HT-29 (cell line): Measurements from ENCODE around the gene EIPR1. TPM values are rescaled to one million over a fixed set of nuclear protein-coding genes. Genes with fewer than 3 reads are reported as not detected.

Experiments used
- DNase-seq: peaks from one replicate; pipeline ENCODE4 v3.0.0-alpha.2; 2015; ENCODE audit warnings: low spot score
- total RNA-seq: library from RNA; depleted of rRNA; stranded (reverse); fragments of >200 nt; shearing (Covaris generic); gene quantifications from 2 replicates; pipeline ENCODE4 v1.2.3, GENCODE V29; 2014

EIPR1 gene
- total RNA-seq, 1 experiment from 2014 or later, result 82.2 TPM

DNA sequence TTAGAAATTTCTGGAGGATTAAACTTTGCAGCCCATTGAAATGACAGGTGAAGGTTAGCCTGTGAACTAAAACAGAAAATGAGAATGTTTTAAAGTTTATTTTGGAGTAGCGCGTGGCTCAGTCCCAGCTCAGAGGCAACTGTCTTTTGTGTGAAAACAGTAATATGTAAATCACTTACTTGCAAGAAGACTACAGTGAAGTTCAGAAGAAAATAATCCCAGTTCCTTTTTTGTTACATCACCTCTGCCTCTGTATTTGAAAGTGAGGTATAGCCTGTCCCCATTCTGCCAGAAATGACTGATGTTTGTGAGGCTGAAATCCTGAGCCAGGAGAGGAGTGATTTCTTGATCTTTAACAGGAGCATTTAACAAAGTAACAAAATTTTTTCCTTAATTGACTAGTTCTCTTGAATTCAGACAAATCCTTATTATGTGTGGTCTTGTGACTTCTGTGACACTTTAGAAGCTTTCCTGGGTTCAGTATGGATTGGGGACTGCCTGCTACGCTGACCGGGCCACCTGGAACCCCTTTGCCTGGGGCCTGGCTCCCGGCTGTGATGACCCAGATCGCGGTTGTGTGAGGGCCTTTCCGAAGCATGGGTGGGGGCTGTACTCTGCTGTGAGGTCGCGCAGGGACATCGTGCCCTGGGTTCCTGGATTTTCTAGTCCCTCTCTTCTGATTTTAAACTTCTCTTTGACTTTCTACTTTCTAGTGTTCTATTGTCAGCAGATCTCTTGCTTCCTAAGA lies 26.1 kb upstream of the EIPR1 start:
- DNase-seq, result no peak

GRCh38 chr2:3399829-3400228 lies 22.2 kb upstream of the EIPR1 start:
- no peak for DNase-seq

DNA sequence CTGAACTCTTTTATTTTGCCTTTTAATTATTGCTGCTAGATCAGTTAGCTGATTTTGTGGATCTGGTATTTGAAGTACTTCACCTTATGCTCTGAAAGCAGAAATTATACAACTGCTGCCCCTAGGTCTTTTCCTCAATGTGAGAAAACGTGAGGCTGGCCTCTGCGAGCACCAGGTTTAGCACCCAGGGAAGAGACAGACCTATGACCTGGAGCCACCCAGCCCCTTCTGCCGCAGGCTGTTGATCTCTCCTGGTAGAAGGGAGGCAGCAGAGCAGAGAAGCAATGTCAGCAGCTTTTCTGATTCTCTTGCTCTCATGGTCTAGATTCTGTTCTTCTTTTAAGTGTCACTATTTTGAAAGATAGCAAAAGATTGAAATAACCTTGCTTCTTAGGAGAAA lies 21.8 kb upstream of the EIPR1 start:
- no peak for DNase-seq

GRCh38 chr2:3398857-3399256 lies 21.2 kb upstream of the EIPR1 start:
- no peak for DNase-seq

GRCh38 chr2:3396920-3397559 lies 19.4 kb upstream of the EIPR1 start:
- no peak for DNase-seq

DNA sequence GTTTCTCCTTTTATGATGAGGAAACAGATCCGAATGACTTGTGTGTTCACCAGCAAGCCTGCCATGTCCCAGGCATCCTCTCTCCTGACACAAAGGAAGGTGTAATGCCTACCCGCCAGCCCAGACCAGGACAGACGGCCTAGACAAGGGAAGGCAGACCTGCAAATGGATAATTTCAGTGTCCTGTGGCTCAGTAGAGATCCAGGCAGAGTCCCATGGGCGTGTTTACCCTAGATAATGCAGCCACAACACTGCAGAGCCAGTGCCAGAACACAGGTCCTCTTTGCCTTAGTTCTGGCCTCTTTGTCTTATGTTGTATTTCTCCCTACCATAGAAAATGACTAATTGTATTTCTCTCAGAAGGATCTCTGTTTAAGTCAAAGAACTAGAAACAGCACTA lies 14.6 kb upstream of the EIPR1 start:
- no peak for DNase-seq

- DNase-seq, result no peak
Observed at GRCh38 chr2:3390041-3390440, 12.4 kb upstream of the EIPR1 start.

- no peak for DNase-seq
Observed at GRCh38 chr2:3389193-3389592, 11.6 kb upstream of the EIPR1 start.

DNA sequence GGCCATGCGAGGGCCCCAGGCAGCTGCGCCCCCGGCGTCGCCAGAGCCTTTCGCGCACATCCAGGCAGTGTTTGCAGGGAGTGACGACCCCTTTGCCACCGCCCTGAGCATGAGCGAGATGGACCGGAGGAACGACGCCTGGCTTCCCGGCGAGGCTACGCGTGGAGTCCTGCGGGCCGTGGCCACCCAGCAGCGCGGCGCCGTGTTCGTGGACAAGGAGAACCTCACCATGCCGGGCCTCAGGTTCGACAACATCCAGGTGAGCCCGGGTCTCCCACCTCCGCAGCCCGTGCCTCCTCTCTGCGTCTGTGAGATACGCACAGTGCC lies 10.8 kb upstream of the EIPR1 start:
- no peak for DNase-seq

DNA sequence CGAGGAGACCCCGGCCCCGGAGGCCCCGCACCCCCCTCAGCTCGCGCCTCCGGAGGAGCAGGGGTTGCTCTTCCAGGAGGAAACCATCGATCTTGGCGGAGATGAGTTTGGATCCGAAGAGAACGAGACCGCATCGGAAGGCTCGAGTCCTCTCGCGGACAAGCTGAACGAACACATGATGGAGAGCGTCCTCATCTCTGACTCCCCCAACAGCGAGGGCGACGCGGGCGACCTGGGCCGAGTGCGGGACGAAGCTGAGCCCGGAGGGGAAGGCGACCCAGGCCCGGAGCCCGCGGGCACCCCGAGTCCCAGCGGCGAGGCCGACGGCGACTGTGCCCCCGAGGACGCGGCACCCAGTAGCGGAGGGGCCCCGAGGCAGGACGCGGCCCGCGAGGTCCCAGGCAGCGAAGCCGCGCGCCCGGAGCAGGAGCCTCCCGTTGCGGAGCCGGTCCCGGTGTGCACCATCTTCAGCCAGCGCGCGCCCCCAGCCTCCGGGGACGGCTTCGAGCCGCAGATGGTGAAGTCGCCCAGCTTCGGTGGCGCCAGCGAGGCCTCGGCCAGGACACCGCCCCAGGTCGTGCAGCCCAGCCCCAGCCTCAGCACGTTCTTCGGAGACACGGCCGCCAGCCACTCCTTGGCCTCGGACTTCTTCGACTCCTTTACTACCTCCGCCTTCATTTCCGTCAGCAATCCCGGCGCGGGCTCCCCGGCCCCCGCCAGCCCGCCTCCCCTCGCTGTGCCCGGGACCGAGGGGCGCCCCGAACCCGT lies 10.2 kb upstream of the EIPR1 start:
- no peak for DNase-seq

DNA sequence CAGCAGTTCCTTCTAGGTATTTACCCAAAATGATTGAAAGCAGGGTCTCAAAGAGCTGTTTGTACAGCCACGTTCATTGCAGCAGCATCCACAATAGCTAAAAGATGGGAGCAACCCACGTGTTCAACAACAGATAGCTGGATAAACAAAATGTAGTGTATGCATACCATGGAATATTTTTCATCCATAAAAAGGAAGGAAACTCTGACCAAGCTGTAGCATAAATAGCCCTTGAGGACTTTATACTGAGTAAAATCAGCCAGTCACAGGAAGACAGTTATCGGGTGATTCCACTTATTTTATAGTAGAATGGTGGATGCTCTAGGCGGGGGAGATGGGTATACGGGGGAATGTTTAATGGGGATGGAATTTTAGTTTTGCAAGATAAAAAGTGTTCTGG lies 9.4 kb upstream of the EIPR1 start:
- DNase-seq, result no peak

DNA sequence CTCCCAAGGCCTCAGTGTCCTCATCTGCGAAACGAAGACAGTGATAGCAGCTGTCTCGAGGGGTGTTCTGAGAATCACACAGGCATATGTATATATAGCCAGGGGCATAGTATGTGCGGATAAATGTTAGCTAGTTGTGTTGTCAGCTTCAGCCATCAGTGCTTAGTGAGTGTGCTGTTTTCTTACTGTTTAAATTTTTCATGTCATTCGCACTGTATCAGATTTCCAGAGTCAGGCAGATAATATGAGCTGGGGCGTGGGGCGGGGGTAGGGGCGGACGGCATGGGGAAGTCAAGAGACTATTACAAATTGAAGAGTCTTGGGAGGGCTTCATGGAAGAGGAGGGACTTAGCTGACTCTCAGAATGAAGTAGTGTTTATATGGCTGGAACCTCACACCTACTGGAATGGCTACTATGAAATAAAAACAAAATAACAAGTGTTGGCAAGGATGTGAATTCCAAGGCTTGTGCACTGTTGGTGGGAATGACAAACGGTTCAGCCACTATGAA lies 8.9 kb upstream of the EIPR1 start:
- DNase-seq, result no peak

DNA sequence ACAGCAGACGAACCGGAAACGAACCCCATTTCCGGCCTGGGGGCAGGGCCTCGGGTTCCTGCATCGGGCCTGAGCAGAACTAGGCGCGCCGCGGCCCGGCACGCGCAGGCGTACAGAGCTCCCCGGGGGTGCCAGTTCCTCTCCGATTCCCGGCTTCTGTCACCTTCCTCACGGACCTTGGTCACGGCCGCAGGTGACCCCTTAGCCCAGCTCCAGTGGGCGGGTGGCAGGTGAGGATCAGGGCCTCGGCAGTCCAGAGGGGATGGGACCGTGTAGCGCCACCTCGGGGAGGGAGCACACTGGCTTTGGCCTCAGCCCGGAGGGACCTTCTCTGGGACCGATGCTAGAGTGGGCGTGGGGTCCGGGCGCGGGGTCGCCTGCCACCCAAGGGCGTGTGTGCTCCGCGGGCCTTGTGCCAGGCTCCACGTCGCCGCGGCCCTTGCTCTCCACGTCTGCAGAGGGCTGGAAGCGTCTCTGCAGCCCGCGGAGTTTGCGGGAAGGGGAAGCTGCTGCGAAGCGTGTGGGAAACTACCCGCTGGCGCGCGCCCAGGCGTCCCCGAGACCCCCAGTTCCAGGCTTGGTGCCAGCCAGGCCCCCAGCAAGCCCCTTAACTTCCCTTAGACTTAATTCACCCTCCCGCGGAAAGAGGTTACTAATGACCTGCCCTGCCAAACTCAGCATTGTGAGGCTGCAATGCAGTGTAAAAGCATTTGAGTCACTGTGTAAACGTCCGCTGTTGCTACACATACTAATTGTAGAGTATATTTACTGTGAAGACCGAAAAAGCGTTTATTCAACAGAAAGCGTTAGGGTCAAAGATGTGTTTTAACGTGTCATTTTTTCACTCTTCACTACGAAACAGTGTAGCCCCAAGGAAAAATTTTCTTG lies 2.3 kb upstream of the EIPR1 start, which contains the start of gene TRAPPC12:
TSS of gene TRAPPC12 (plus strand) at position 48 of the 888 bp plus-strand sequence. CDS start 7,930 bp downstream, outside the sequence.
- DNase-seq, result peak; percentile 96

DNA sequence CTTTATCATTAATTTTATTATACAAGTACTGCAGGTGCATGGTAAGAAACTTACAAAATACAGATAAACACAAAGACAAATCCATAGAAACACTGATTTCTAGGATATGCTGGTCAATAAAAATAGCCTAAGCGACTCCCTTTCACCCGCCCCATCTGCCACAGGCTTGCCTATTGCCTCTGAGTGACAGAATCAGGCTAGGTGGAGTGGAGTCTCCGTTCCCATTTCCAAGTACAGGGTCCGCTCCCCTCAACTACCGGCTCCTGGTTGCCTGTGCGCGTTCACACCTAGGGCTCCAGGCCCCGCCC lies 1.7 kb upstream of the EIPR1 start:
- DNase-seq, result no peak

DNA sequence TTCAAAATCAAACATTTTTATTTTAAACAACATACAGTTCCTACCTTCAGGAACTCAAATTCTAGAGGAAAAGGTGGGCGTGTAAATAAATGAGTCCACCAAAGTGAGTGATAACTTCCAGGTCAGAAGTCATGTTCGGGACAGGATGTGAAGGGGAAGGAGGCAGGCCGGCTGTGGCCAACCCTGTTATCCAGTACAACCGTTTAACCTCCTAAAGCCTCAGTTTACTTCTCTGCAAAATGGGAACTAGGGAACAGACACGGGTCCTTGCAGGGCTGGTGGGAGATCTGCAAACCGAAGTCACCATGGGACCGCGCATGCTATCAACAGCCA lies 373 bp downstream of the EIPR1 start:
- DNase-seq, result peak; percentile 45

GRCh38 chr2:3376821-3377220 lies 797 bp downstream of the EIPR1 start:
- DNase-seq, result no peak

DNA sequence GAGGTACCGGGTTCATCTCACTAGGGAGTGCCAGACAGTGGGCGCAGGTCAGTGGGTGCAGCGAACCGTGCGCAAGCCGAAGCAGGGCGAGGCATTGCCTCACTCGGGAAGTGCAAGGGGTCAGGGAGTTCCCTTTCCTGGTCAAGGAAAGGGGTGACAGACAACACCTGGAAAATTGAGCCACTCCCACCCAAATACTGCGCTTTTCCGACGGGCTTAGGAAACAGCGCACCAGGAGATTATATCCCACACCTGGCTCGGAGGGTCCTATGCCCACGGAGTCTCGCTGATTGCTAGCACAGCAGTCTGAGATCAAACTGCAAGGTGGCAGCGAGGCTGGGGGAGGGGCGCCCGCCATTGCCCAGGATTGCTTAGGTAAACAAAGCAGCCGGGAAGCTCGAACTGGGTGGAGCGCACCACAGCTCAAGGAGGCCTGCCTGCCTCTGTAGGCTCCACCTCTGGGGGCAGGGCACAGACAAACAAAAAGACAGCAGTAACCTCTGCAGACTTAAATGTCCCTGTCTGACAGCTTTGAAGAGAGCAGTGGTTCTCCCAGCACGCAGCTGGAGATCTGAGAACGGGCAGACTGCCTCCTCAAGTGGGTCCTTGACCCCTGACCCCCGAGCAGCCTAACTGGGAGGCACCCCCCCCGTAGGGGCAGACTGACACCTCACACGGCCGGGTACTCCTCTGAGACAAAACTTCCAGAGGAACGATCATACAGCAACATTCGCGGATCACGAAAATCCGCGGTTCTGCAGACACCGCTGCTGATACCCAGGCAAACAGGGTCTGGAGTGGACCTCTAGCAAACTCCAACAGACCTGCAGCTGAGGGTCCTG lies 8.1 kb downstream of the EIPR1 start:
- peak; percentile 62 for DNase-seq

- peak; percentile 20 for DNase-seq
Observed at GRCh38 chr2:3368261-3368722, 9.3 kb downstream of the EIPR1 start.

- DNase-seq, result no peak
Observed at GRCh38 chr2:3365219-3365618, 12.4 kb downstream of the EIPR1 start.

- no peak for DNase-seq
Observed at GRCh38 chr2:3361518-3362389, 15.9 kb downstream of the EIPR1 start.
